Testis (tissue), 2 donors: Measurements from ENCODE around the gene CD274.
"Not testable (repeated sequence)": the region's sequence is repeated elsewhere in the genome, so short reads cannot be mapped to it uniquely, and the experiment has no call there.

Experiments used
- CTCF ChIP-seq, 3 experiments: fragments of 450-650 bp in 2 of 3; fragments of 200-600 bp in 1 of 3; sonication (generic) in 1 of 3; IDR thresholded peaks; one replicate each; pipeline ENCODE4 v1.5.1; 2016 to 2019; ENCODE audit warnings: antibody characterized with exemption in 3 of 3, mild to moderate bottlenecking in 2 of 3, moderate library complexity in 1 of 3
- POLR2A ChIP-seq: fragments of 450-650 bp; IDR thresholded peaks from one replicate; pipeline ENCODE4 v1.6.1; 2017; ENCODE audit warnings: antibody characterized with exemption, mild to moderate bottlenecking, moderate library complexity

GRCh38 chr9:5433328-5433727 is 17.0 kb upstream of the CD274 start:
- TF ChIP-seq POLR2A; CTCF (IDR thresholded peaks at IDR 0.05): not testable (repeated sequence)
